ENCODE results near the gene MGRN1.

- TF ChIP-seq, protein P1, sequence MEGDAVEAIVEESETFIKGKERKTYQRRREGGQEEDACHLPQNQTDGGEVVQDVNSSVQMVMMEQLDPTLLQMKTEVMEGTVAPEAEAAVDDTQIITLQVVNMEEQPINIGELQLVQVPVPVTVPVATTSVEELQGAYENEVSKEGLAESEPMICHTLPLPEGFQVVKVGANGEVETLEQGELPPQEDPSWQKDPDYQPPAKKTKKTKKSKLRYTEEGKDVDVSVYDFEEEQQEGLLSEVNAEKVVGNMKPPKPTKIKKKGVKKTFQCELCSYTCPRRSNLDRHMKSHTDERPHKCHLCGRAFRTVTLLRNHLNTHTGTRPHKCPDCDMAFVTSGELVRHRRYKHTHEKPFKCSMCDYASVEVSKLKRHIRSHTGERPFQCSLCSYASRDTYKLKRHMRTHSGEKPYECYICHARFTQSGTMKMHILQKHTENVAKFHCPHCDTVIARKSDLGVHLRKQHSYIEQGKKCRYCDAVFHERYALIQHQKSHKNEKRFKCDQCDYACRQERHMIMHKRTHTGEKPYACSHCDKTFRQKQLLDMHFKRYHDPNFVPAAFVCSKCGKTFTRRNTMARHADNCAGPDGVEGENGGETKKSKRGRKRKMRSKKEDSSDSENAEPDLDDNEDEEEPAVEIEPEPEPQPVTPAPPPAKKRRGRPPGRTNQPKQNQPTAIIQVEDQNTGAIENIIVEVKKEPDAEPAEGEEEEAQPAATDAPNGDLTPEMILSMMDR (IDR thresholded peaks at IDR 0.05): no peak
- no peak for TF ChIP-seq POLR2AphosphoS5 (IDR thresholded peaks at IDR 0.05)
Measured at GRCh38 chr16:4588961-4589360, 35.7 kb upstream of the MGRN1 start.
